DMS114 treated with DMSO at 0.1 percent for 48 hours (cell line): ENCODE measurements around the gene PLD5.
"Not testable (repeated sequence)": the region's sequence is repeated elsewhere in the genome, so short reads cannot be mapped to it uniquely, and the experiment has no call there.

ENCODE experiments used
- DNase-seq: peaks from one replicate; lab custom pipeline; 2025; ENCODE audit not compliant: unreplicated experiment; lab: John Stamatoyannopoulos, UW

The PLD5 gene

GRCh38 chr1:242427519-242427918 is 97.0 kb downstream of the PLD5 start:
- DNase-seq, result no peak

- no peak for DNase-seq
Measured at GRCh38 chr1:242426271-242426905, 98.1 kb downstream of the PLD5 start.

- DNase-seq, result no peak
Measured at GRCh38 chr1:242425232-242425631, 99.3 kb downstream of the PLD5 start.

GRCh38 chr1:242416657-242417056 is 107.8 kb downstream of the PLD5 start:
- DNase-seq, result no peak

- DNase-seq, result no peak
Measured at GRCh38 chr1:242412921-242413320, 111.6 kb downstream of the PLD5 start.

GRCh38 chr1:242411901-242412300 is 112.6 kb downstream of the PLD5 start:
- no peak for DNase-seq

GRCh38 chr1:242405947-242406346 is 118.5 kb downstream of the PLD5 start:
- DNase-seq, result no peak

GRCh38 chr1:242404296-242404695 is 120.2 kb downstream of the PLD5 start:
- DNase-seq, result no peak

- DNase-seq, result no peak
Measured at GRCh38 chr1:242402956-242403355, 121.5 kb downstream of the PLD5 start.

- DNase-seq, result no peak
Measured at GRCh38 chr1:242401937-242402336, 122.6 kb downstream of the PLD5 start.

GRCh38 chr1:242398351-242398750 is 126.1 kb downstream of the PLD5 start:
- DNase-seq, result no peak

- no peak for DNase-seq
Measured at GRCh38 chr1:242391896-242392295, 132.6 kb downstream of the PLD5 start.

GRCh38 chr1:242376121-242376520 is 148.4 kb downstream of the PLD5 start:
- not testable (repeated sequence) for DNase-seq

- DNase-seq, result not testable (repeated sequence)
Measured at GRCh38 chr1:242350446-242350845, 174.1 kb downstream of the PLD5 start.

GRCh38 chr1:242349636-242350035 is 174.9 kb downstream of the PLD5 start:
- no peak for DNase-seq

- not testable (repeated sequence) for DNase-seq
Measured at GRCh38 chr1:242330865-242331264, 193.6 kb downstream of the PLD5 start.

GRCh38 chr1:242327381-242327780 is 197.1 kb downstream of the PLD5 start:
- DNase-seq, result not testable (repeated sequence)

- not testable (repeated sequence) for DNase-seq
Measured at GRCh38 chr1:242321981-242322380, 202.5 kb downstream of the PLD5 start.

GRCh38 chr1:242318140-242318539 is 206.4 kb downstream of the PLD5 start:
- DNase-seq, result no peak

GRCh38 chr1:242314865-242315264 is 209.6 kb downstream of the PLD5 start:
- not testable (repeated sequence) for DNase-seq

GRCh38 chr1:242314085-242314649 is 210.3 kb downstream of the PLD5 start:
- DNase-seq, result not testable (repeated sequence)

GRCh38 chr1:242308681-242309080 is 215.8 kb downstream of the PLD5 start:
- DNase-seq, result not testable (repeated sequence)

GRCh38 chr1:242293781-242294180 is 230.7 kb downstream of the PLD5 start:
- not testable (repeated sequence) for DNase-seq
